Islet of Langerhans (tissue), 1 donor: ENCODE data around the gene BRD1.

ENCODE experiments used
- FAIRE-seq: peaks from one replicate; lab custom pipeline; 2011; peaks lifted over from hg19 to GRCh38; lab: Jason Lieb, UNC

The BRD1 gene

DNA sequence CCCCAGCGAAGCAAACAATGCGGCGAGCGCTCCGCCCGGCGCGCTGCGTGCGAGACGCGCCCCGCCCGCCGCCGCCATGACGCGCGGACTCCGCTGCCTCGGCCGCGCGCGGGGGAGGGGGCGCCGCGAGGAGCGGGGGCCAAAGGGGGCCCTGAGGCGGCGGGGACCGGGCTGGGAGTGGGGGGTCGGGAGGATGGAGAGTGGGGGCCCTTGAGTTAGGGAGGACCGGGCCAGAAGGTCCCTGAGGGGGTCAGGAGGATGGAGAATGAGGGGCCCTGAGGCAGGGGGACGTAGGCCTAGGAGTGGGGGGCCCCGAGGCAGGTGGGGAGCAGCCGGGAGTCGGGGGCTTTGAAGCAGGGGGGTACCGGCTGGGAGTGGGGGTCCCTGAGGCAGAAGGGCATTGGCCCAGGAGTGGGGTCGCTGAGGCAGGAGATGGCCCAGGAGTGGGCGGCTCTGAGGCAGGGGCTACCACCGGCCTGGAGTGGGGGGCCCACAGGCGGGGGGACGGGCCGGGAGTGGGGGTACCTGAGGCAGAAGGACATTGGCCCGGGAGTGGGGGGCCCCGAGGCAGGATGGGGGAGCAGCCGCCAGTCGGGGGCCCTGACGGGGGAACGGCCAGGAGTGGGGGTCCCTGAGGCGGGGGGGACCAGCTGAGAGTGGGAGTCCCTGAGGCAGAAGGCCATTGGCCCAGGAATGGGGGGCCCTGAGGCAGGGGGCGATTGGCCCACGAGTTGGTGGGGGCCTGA, at the start of gene BRD1:
Gene BRD1 (minus strand): TSS at position 21 of the 746 bp plus-strand sequence. CDS start 3,556 bp downstream, outside the sequence.
- no peak for FAIRE-seq

- FAIRE-seq, result no peak
Measured at GRCh38 chr22:49873228-49873940, 45.7 kb upstream of the BRD1 start.

GRCh38 chr22:49872347-49872746, 44.7 kb upstream of the BRD1 start:
- FAIRE-seq, result no peak

DNA sequence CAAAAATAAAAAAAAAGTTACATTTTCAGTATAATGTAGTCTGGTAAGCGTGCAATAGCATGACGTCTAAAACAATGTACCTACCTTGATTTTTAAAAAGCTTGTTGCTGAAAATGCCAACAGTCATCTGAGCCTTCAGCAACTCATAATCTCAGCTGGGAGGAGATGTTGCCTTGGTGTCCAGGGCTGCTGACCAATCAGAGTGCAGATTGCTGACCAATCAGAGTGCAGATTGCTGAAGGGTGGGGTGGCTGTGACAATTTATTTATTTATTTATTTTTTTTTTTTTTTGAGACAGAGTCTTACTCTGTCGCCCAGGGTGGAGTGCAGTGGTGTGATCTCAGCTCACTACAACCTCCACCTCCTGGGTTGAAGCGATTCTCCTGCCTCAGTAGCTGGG, 43.8 kb upstream of the BRD1 start:
- FAIRE-seq, result no peak

GRCh38 chr22:49869845-49870712, 42.4 kb upstream of the BRD1 start:
- FAIRE-seq, result no peak

- no peak for FAIRE-seq
Measured at GRCh38 chr22:49869086-49869830, 41.6 kb upstream of the BRD1 start.

DNA sequence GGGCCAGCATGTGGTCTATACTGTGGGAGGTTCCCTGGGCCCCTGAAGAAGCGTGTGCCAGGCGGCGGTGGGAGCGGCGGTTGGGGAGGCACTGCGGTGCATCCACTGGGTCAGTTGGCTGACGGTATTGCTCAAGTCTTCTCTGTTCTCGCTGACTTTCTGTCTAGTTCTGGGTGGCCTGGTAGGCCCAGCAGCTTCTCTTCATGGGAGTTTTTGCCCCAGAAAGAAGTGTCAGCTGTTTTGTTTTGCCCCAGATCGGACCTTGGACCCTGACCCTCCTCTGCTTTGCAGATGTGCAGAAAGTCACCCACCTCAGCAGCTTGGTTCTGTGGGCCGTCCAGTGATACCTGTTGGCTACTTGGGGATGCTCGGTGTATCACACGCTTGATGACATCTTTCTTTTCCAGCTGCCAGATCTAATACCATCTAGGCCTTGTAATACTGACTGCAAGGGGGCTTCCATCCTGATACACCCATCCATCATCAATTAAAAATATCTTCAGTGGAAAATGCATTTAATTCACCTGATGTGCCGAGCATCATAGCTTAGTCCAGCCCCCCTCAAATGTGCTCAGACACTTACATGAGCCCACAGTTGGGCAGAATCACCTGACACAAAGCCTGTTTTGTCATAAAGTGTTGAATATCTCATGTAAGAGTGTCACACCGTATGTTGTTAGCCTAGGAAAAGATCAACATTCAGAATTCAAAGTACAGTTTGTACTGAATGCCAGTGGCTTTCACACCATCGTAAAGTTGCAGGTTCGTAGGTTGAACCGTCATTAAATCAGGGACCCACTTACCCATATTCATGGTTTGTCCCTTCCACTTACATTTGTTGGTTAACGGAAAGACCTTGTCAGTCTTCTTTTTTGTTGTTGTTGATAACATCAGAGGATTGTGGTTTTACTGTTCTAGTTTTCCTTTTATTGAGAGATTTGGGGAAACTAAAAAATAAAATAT, 39.9 kb upstream of the BRD1 start:
- no peak for FAIRE-seq

- no peak for FAIRE-seq
Measured at GRCh38 chr22:49866646-49867045, 39.0 kb upstream of the BRD1 start.

GRCh38 chr22:49866134-49866533, 38.5 kb upstream of the BRD1 start:
- FAIRE-seq, result no peak

GRCh38 chr22:49865156-49865555, 37.5 kb upstream of the BRD1 start:
- FAIRE-seq, result no peak

GRCh38 chr22:49863931-49864330, 36.3 kb upstream of the BRD1 start:
- FAIRE-seq, result no peak

- no peak for FAIRE-seq
Measured at GRCh38 chr22:49862496-49862776, 34.8 kb upstream of the BRD1 start.

DNA sequence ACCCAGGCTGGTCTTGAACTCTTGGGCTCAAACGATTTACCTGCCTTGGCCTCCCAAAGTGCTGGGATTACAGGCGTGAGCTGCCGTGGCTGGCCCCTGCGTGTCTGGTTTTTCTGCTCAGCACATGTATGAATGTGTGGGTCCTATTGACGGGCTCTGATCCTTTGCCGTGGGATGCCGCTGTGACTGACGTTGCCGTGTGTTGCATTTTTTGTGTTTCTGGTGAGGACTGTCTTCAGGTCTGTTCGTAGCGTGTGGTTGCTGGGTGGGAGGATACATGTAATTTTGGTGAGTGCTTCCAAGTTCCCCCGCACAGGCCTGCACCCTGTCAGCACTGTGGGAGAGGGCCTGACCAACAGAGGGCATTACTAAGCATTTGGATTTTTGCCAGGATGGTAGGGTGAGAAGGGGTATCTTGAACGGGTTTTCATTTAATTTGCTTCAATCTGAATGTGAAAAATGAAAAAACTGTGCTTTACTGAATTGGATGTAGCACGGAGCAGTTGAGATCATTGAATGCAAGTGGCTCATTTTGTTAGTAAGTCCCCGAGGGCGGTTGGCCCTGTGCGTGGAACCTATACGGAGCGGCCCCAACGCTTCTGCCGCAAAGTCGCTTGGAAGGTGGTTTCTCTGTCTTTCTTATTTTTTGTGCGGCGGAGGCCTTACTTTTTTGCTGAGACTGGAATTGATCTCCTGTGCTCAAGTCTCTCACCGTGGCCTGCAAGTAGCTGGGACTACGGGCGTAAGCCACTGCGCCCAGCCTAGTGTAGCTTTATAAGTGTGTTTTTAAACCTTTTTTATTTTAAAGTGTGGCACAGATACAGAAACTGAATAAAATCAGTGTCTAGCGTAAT, 34.2 kb upstream of the BRD1 start:
- FAIRE-seq, result no peak

- FAIRE-seq, result no peak
Measured at GRCh38 chr22:49858827-49859226, 31.2 kb upstream of the BRD1 start.

DNA sequence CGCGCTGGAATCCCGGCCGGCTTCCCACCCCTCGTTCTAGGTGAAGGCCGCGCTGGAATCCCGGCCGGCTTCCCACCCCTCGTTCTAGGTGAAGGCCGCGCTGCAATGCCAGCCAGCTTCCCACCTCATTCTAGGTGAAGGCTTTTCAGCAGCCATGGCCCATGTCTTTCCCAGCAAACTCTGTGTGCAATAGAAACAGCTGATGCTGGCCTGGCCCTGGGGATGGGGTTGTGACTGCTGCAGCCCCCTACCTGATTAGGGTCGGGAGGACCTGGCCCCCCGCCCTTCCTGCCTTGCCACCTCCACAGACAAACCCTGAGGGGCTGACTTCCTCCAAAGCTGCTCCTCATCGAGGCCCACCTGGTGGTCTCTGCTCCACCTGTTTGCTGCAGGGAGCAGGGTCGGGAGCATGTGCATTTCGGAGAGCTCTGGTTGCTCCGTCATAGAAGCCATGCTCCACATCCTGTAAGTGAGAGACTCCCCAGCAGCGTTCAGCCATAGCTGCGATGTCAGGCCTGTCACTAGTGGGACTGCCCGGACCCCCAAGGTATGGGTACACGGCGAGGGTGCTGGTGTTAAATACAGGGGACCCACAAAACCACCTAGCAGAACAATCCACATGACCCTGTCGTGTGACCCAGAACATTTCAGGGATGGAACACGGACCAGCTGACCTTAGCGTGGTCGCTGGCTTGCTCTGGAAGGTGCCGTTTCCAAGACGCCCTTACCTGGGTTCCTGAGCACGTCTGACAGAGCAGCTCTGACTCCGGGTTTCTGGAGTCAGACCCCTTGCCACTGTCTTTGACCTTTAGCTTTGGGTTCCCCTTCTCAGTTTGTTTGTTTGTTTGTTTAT, 29.3 kb upstream of the BRD1 start:
- no peak for FAIRE-seq

- no peak for FAIRE-seq
Measured at GRCh38 chr22:49856343-49856742, 28.7 kb upstream of the BRD1 start.

GRCh38 chr22:49855251-49855911, 27.7 kb upstream of the BRD1 start:
- FAIRE-seq, result no peak

DNA sequence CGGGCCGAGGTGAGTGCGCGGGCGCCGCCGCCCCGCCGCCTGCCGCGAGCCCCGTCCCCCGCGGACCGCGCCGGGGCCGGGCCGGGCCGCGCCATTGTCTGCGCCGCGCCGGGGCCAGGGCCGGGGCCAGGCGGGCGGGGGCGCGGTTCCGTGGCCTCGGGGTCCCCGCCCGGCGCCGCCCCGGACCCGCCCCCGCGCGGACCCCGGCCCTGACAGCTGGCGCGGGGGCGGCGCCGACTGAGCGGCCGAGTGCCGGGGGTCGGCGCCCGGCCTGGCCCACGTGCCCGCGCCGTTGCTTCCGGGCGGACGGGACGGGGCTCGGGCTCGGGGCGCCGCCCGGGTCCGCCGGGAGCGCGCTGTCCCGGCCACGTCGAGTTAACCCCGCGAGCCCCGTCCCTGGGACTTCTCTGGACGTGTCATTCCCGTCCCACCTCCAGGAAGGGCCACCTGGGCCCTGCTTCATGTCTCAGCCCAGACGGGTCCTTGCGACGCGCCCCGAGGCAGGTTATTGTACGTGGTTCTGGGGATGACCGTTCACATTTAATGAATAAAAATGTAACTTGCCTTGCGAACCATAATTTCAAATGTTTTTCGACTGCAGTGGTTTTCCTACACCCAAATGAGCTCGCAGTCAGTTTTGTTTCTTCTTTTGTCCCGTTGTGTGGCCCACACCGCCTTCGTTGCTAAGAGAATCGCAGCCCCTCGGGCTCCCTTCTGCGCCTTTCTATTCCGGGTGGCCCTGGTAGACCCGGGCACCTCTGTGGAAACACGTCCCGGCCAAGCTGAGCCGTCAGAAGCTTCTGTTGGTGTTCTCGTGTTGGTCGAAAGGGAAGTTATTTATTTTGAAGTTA, 26.5 kb upstream of the BRD1 start:
- no peak for FAIRE-seq
